Panc1 (cell line): ENCODE results near the gene MACROH2A1. TPM values are rescaled to one million over a fixed set of nuclear protein-coding genes. Genes with fewer than 3 reads are reported as not detected.

Experiments used
- ATAC-seq: fragments of 200-7000 bp; cut with Tn5 transposase; 2 replicates; pipeline ENCODE4 v1.9.1; 2020; ENCODE audit warnings: mild to moderate bottlenecking, moderate library complexity
- BruUV-seq: library from RNA; stranded (reverse); fragments of 400-500 nt; replicated peaks from 2 replicates; lab custom pipeline; 2021; lab: Mats Ljungman, UMichigan
- CTCF ChIA-PET: fragments of 300-600 bp; sonication (Branson Sonifier 250); formaldehyde crosslinking; loops from one replicate; lab custom pipeline; 2022; ENCODE audit warnings: antibody characterized with exemption; lab: Charles Lee
- POLR2A ChIA-PET: fragments of 300-600 bp; sonication (Branson Sonifier 250); formaldehyde crosslinking; loops from one replicate; lab custom pipeline; 2022; ENCODE audit warnings: antibody characterized with exemption; lab: Charles Lee
- DNase-seq: peaks from one replicate; pipeline ENCODE4 v3.0.0-alpha.2; 2010; ENCODE audit warnings: low read depth, low spot score
- H3K27ac ChIP-seq: 2 replicates; pipeline ENCODE4 v1.5.1; 2011; ENCODE audit warnings: mild to moderate bottlenecking, low read length, inconsistent platforms
- H3K27me3 ChIP-seq: fragments of 200-500 bp; sonication (Bioruptor generic); 2 replicates; pipeline ENCODE4 v1.6.0; 2014; ENCODE audit warnings: low read length, inconsistent platforms; ENCODE audit not compliant: control insufficient read depth, insufficient read depth
- H3K36me3 ChIP-seq: fragments of 200-500 bp; sonication (Bioruptor generic); 2 replicates; pipeline ENCODE4 v1.5.1; 2014; ENCODE audit warnings: inconsistent platforms, mild to moderate bottlenecking, low read length, moderate library complexity; ENCODE audit not compliant: control insufficient read depth, insufficient read depth
- H3K4me1 ChIP-seq: 2 replicates; pipeline ENCODE4 v1.5.1; 2011; ENCODE audit warnings: inconsistent platforms, mild to moderate bottlenecking, low read length, moderate library complexity; ENCODE audit not compliant: control insufficient read depth, insufficient read depth
- H3K4me3 ChIP-seq, 2 experiments: 2 replicates each; pipeline ENCODE4 v1.5.1; 2011 to 2012; ENCODE audit warnings: low read depth in 2 of 2, low read length in 2 of 2, mild to moderate bottlenecking in 2 of 2, inconsistent platforms in 1 of 2, moderate library complexity in 1 of 2
- H3K9me3 ChIP-seq: fragments of 200-500 bp; sonication (Bioruptor generic); 2 replicates; pipeline ENCODE4 v1.5.1; 2014; ENCODE audit warnings: low read depth, mild to moderate bottlenecking, inconsistent platforms, low read length, moderate library complexity; ENCODE audit not compliant: control insufficient read depth, insufficient read depth
- CTCF ChIP-seq: fragments of 450-650 bp; IDR thresholded peaks from 2 replicates; pipeline ENCODE4 v1.5.1; 2017; ENCODE audit warnings: mild to moderate bottlenecking
- POLR2AphosphoS5 ChIP-seq: IDR thresholded peaks from 2 replicates; pipeline ENCODE4 v1.6.1; 2012; ENCODE audit warnings: mild to moderate bottlenecking, low read depth, low read length, moderate library complexity
- REST ChIP-seq, 2 experiments: IDR thresholded peaks; 2 replicates each; pipeline ENCODE4 v1.6.1; 2011 to 2012; ENCODE audit warnings: low read depth in 2 of 2, control low read depth in 1 of 2, low read length in 1 of 2, mild to moderate bottlenecking in 1 of 2, moderate library complexity in 1 of 2; ENCODE audit not compliant: insufficient read depth in 1 of 2
- SIN3A ChIP-seq: IDR thresholded peaks from 2 replicates; pipeline ENCODE4 v1.6.1; 2012; ENCODE audit warnings: low read depth, mild to moderate bottlenecking, low read length, moderate library complexity, borderline replicate concordance; ENCODE audit not compliant: insufficient read depth
- TCF7L2 ChIP-seq: IDR thresholded peaks from 2 replicates; pipeline ENCODE4 v1.6.1; 2011; ENCODE audit warnings: mild to moderate bottlenecking, low read depth, low read length, inconsistent platforms
- in situ Hi-C: cut with HindIII; loops from 2 replicates; pipeline ENCODE4 v1.10.0; 2016; ENCODE audit warnings: low sequenced_read_pairs, low pct_unique_long_range_greater_than_20kb
- intact Hi-C: fragments of 100-400 bp; cut with micrococcal nuclease; formaldehyde crosslinking; loops from one replicate; pipeline ENCODE4 v1.10.0; 2022; ENCODE audit not compliant: unreplicated experiment
- total RNA-seq: library from RNA; stranded (reverse); gene quantifications from one replicate; pipeline ENCODE4 v1.2.1, GENCODE V29; 2021; ENCODE audit not compliant: unreplicated experiment

Gene MACROH2A1
- total RNA-seq, 1 experiment from 2014 or later = 162 TPM

GRCh38 chr5:135443161-135443960 is 44.3 kb upstream of the MACROH2A1 start:
- Histone ChIP-seq H3K36me3 (no peaks in the 10 kb centered on the region), H3K9me3 (no peaks in the 10 kb centered on the region), H3K27me3 (no peaks in the 10 kb centered on the region), H3K4me1 (no peaks in the 10 kb centered on the region), H3K27ac (no peak overlapping the region), H3K4me3 (no peak overlapping the region)
- POLR2A ChIA-PET = no interaction called here
- CTCF ChIA-PET = no interaction called here
- intact Hi-C loops = no loop called here
- TF ChIP-seq POLR2AphosphoS5 (no peak), CTCF (no peak), SIN3A (no peak)
- DNase-seq = no peak
- ATAC-seq = no peak
- in situ Hi-C loops = no loop called here
- BruUV-seq = no TSS peak

- DNase-seq (no peak), ATAC-seq (no peak)
- Histone ChIP-seq H3K4me3 (no peak overlapping the region), H3K4me1 (peaks cover 5% of the 10 kb centered on the region; the same call in 1 of the 2 replicates), H3K36me3 (no peaks in the 10 kb centered on the region), H3K27me3 (no peaks in the 10 kb centered on the region), H3K9me3 (no peaks in the 10 kb centered on the region), H3K27ac (no peak overlapping the region)
- CTCF ChIA-PET = no interaction called here
- TF ChIP-seq POLR2AphosphoS5 (no peak), CTCF (no peak), SIN3A (no peak), REST (IDR thresholded peaks at IDR 0.05; ENCODE audit: insufficient read depth in 1 of 2, low read depth in 2 of 2, low read length in 1 of 2) (no peak), TCF7L2 (no peak)
- in situ Hi-C loops (no loop called here), intact Hi-C loops (no loop called here)
- no TSS peak for BruUV-seq
- POLR2A ChIA-PET = no interaction called here
These were observed 43.6 kb upstream of the MACROH2A1 start for GRCh38 chr5:135442431-135443160.
